DND-41 (cell line): ENCODE data around the gene VKORC1L1.
A peak's percentile ranks its signal among the peaks of the same experiment; 100 is the strongest.
"Not testable (repeated sequence)": the region's sequence is repeated elsewhere in the genome, so short reads cannot be mapped to it uniquely, and the experiment has no call there.

ENCODE experiments used
- ATAC-seq: fragments of 200-7000 bp; cut with Tn5 transposase; 3 replicates; pipeline ENCODE4 v1.9.1; 2021; ENCODE audit warnings: low read depth; ENCODE audit not compliant: insufficient read depth
- DNase-seq: peaks from one replicate; pipeline ENCODE4 v3.0.0-alpha.2; 2020
- H2AFZ ChIP-seq: 2 replicates; pipeline ENCODE4 v1.6.0; 2012; ENCODE audit warnings: low read depth, low read length
- H3K27ac ChIP-seq: 2 replicates; pipeline ENCODE4 v1.5.1; 2012; ENCODE audit warnings: low read length, inconsistent platforms
- H3K27me3 ChIP-seq: fragments of 200-600 bp; sonication (generic); 2 replicates; pipeline ENCODE4 v1.6.0; 2012; ENCODE audit warnings: low read length, mild to moderate bottlenecking, inconsistent platforms; ENCODE audit not compliant: insufficient read depth, poor library complexity
- H3K36me3 ChIP-seq: 2 replicates; pipeline ENCODE4 v1.5.1; 2012; ENCODE audit warnings: low read length, inconsistent platforms; ENCODE audit not compliant: insufficient read depth
- H3K4me1 ChIP-seq: 2 replicates; pipeline ENCODE4 v1.5.1; 2012; ENCODE audit warnings: mild to moderate bottlenecking, low read length; ENCODE audit not compliant: insufficient read depth
- H3K4me2 ChIP-seq: 2 replicates; pipeline ENCODE4 v1.6.0; 2012; ENCODE audit warnings: mild to moderate bottlenecking, moderate library complexity, low read length, inconsistent platforms; ENCODE audit not compliant: insufficient read depth
- H3K4me3 ChIP-seq, 2 experiments: fragments of 200-600 bp in 1 of 2; shearing (Covaris generic) in 1 of 2; 2 replicates each; pipeline ENCODE4 v1.5.1; 2012 to 2016; ENCODE audit warnings: inconsistent platforms in 2 of 2, low read length in 2 of 2, mild to moderate bottlenecking in 2 of 2, low read depth in 1 of 2, moderate library complexity in 1 of 2
- H3K79me2 ChIP-seq: 2 replicates; pipeline ENCODE4 v1.6.0; 2012; ENCODE audit warnings: low read length, inconsistent platforms; ENCODE audit not compliant: insufficient read depth
- H3K9ac ChIP-seq: 2 replicates; pipeline ENCODE4 v1.6.0; 2012; ENCODE audit warnings: low read depth, mild to moderate bottlenecking, inconsistent platforms, low read length, moderate library complexity
- H3K9me3 ChIP-seq: 2 replicates; pipeline ENCODE4 v1.5.1; 2012; ENCODE audit warnings: low read length, moderate library complexity, mild to moderate bottlenecking, inconsistent platforms; ENCODE audit not compliant: insufficient read depth, severe bottlenecking
- H4K20me1 ChIP-seq: 2 replicates; pipeline ENCODE4 v1.6.0; 2012; ENCODE audit warnings: low read length; ENCODE audit not compliant: insufficient read depth
- CTCF ChIP-seq: IDR thresholded peaks from 2 replicates; pipeline ENCODE4 v1.5.1; 2012; ENCODE audit warnings: borderline replicate concordance, low read length, moderate library complexity, mild to moderate bottlenecking; ENCODE audit not compliant: poor library complexity, severe bottlenecking; ENCODE audit errors: extremely low read depth
- EZH2 ChIP-seq: IDR thresholded peaks from 3 replicates; pipeline ENCODE4 v1.6.1; 2012; ENCODE audit warnings: borderline replicate concordance, low read depth, mild to moderate bottlenecking, moderate library complexity, low read length, inconsistent platforms; ENCODE audit not compliant: severe bottlenecking

VKORC1L1 gene

GRCh38 chr7:65960351-65961074 lies 87.6 kb downstream of the VKORC1L1 start:
- Histone ChIP-seq H3K4me1 (no peaks in the 10 kb centered on the region), H3K9me3 (no peaks in the 10 kb centered on the region), H3K4me3 (no peak overlapping the region), H3K4me2 (no peak overlapping the region), H3K27me3 (no peaks in the 10 kb centered on the region), H3K27ac (no peak overlapping the region), H3K9ac (no peak overlapping the region), H4K20me1 (0 out of 2 replicates have a peak, but pooled peaks cover 14% of the 10 kb centered on the region), H3K79me2 (peaks cover 2% of the 10 kb centered on the region; the same call in 1 of the 2 replicates), H2AFZ (no peak overlapping the region), H3K36me3 (peaks cover 90% of the 10 kb centered on the region)
- DNase-seq (no peak), ATAC-seq (0 out of 3 replicates have a peak, but pooled peaks have one; percentile 18)
- TF ChIP-seq CTCF (no peak), EZH2 (no peak)

GRCh38 chr7:65962033-65962432 lies 89.2 kb downstream of the VKORC1L1 start:
- TF ChIP-seq EZH2 (no peak), CTCF (no peak)
- H3K36me3 ChIP-seq, result peaks cover 92% of the 10 kb centered on the region
- no peak overlapping the region for H2AFZ ChIP-seq
- no peak overlapping the region for H3K4me3 ChIP-seq
- H3K79me2 ChIP-seq, result peaks cover 2% of the 10 kb centered on the region; the same call in 1 of the 2 replicates
- DNase-seq (no peak), ATAC-seq (0 out of 3 replicates have a peak, but pooled peaks have one; percentile 15)
- no peaks in the 10 kb centered on the region for H3K27me3 ChIP-seq
- H3K4me1 ChIP-seq, result no peaks in the 10 kb centered on the region
- no peak overlapping the region for H3K27ac ChIP-seq
- H3K9me3 ChIP-seq, result no peaks in the 10 kb centered on the region
- H4K20me1 ChIP-seq, result 0 out of 2 replicates have a peak, but pooled peaks cover 7% of the 10 kb centered on the region
- no peak overlapping the region for H3K4me2 ChIP-seq
- no peak overlapping the region for H3K9ac ChIP-seq

- not testable (repeated sequence) for H3K27ac ChIP-seq, H3K79me2 ChIP-seq, ATAC-seq, H3K4me1 ChIP-seq, H3K4me3 ChIP-seq, H3K27me3 ChIP-seq, H2AFZ ChIP-seq, H4K20me1 ChIP-seq, DNase-seq, H3K9me3 ChIP-seq, H3K4me2 ChIP-seq, H3K9ac ChIP-seq
- peaks cover 98% of the 10 kb centered on the region for H3K36me3 ChIP-seq
Observed at GRCh38 chr7:65964671-65965070, 91.8 kb downstream of the VKORC1L1 start.

GRCh38 chr7:65966146-65966545 lies 93.3 kb downstream of the VKORC1L1 start:
- peaks cover 2% of the 10 kb centered on the region; the same call in 1 of the 2 replicates for H3K79me2 ChIP-seq
- H3K36me3 ChIP-seq, result peaks cover 98% of the 10 kb centered on the region
- DNase-seq (no peak), ATAC-seq (no peak)
- H3K9ac ChIP-seq, result no peak overlapping the region
- no peaks in the 10 kb centered on the region for H3K4me1 ChIP-seq
- H3K4me2 ChIP-seq, result no peak overlapping the region
- H3K9me3 ChIP-seq, result no peaks in the 10 kb centered on the region
- no peaks in the 10 kb centered on the region for H3K27me3 ChIP-seq
- TF ChIP-seq EZH2 (no peak), CTCF (no peak)
- H3K4me3 ChIP-seq, result no peak overlapping the region
- H4K20me1 ChIP-seq, result peaks cover 5% of the 10 kb centered on the region; the same call in 1 of the 2 replicates
- no peak overlapping the region for H2AFZ ChIP-seq
- H3K27ac ChIP-seq, result no peak overlapping the region
